ENCODE data around the gene RNF187. TPM values are rescaled to one million over a fixed set of nuclear protein-coding genes. Genes with fewer than 3 reads are reported as not detected.

RNF187 gene
- total RNA-seq (2014; rRNA removed; shearing (Covaris generic)) = 81.9 and 92.8 TPM in 2 replicates
- polyA plus RNA-seq (2016; fragmentation: Nextera tagmentation; extraction: Ambion mirVana) = 38.8 and 79.4 TPM in 2 replicates

DNA sequence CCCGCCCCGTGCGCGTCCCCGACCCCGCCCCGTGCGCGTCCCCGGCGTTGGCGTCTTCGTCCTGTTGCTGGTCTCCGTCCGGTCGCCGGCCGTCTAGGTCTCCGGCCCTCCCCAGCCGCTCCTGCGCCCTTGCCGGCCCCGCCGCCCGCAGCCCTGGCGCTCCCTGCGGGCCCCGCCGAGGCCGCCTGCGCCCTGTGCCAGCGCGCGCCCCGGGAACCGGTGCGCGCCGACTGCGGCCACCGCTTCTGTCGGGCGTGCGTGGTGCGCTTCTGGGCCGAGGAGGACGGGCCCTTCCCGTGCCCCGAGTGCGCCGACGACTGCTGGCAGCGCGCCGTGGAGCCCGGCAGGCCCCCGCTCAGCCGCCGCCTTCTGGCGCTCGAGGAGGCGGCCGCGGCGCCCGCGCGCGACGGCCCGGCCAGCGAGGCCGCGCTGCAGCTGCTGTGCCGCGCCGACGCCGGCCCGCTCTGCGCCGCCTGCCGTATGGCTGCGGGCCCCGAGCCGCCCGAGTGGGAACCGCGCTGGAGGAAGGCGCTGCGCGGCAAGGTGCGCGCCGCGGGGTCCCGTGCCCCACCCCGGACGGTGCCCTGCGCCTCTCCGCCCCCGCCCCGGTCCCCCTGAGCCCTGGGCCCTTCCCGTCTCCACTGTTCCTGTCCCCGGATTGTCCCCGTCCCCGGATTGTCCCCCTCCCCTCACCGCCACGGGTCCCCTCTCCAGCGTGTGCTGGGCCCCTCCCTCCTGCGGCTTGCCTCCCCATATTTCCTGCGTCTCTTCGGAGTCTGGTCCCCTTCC, at the start of gene RNF187:
RNF187 (plus strand) TSS at position 47 of the 789 bp plus-strand sequence.
- peaks cover 10% of the 10 kb centered on the region; the same call in 1 of the 2 replicates for H3F3A ChIP-seq (ENCODE audit: insufficient read depth)
- H3K27me3 ChIP-seq (replicated peaks; ENCODE audit: insufficient read depth) = no peaks in the 10 kb centered on the region
- H3K27ac ChIP-seq = peak within 1 kb of the TSS; percentile 96
- DNase-seq = peak; percentile 77
- peaks cover 16% of the 10 kb centered on the region; the same call in 1 of the 2 replicates for H3K36me3 ChIP-seq (ENCODE audit: low read depth)
- H3K4me3 ChIP-seq = peak within 1 kb of the TSS; percentile 78
- peaks cover 34% of the 10 kb centered on the region for H3K4me1 ChIP-seq (ENCODE audit: insufficient read depth)
- 0 to 2% methylated on average over 59 to 83 of the region's 113 CpGs for WGBS, 2 experiments (ENCODE audit: low coverage in 1 of 2, low lambda C conversion rate in 2 of 2, missing lambda C conversion rate in 2 of 2)
- no peaks in the 10 kb centered on the region for H3K9me3 ChIP-seq (ENCODE audit: low read depth)
- H3K79me2 ChIP-seq (ENCODE audit: insufficient read depth) = peaks cover 45% of the 10 kb centered on the region
- no peaks in the 10 kb centered on the region for H3K9me2 ChIP-seq (ENCODE audit: insufficient read depth)
- H3K9ac ChIP-seq = peak within 1 kb of the TSS; percentile 91
- TF ChIP-seq EZH2phosphoT487 (IDR thresholded peaks at IDR 0.05; ENCODE audit: insufficient read depth, low read depth) (no peak), EZH2 (IDR thresholded peaks at IDR 0.05; ENCODE audit: insufficient read depth, poor library complexity, severe bottlenecking) (no peak)
- H4K20me1 ChIP-seq (ENCODE audit: insufficient read depth) = no peaks in the 10 kb centered on the region
- H2AFZ ChIP-seq = peak within 1 kb of the TSS; percentile 87
- in situ Hi-C loops (cut with MboI) = no loop called here
- H3K4me2 ChIP-seq (ENCODE audit: unreplicated experiment) = peak within 1 kb of the TSS; percentile 96

- no peak overlapping the region for H3K4me3 ChIP-seq
- no peak overlapping the region for H3K9ac ChIP-seq
- H3K36me3 ChIP-seq (ENCODE audit: low read depth) = no peaks in the 10 kb centered on the region
- no peaks in the 10 kb centered on the region for H3K9me3 ChIP-seq (ENCODE audit: low read depth)
- H3K79me2 ChIP-seq (ENCODE audit: insufficient read depth) = no peaks in the 10 kb centered on the region
- no peaks in the 10 kb centered on the region for H4K20me1 ChIP-seq (ENCODE audit: insufficient read depth)
- WGBS, 2 experiments (ENCODE audit: low coverage in 1 of 2, low lambda C conversion rate in 2 of 2, missing lambda C conversion rate in 2 of 2) = 76 to 84% methylated on average over 7 of the region's 7 CpGs
- H3K27ac ChIP-seq = no peak overlapping the region
- H3K4me2 ChIP-seq (ENCODE audit: unreplicated experiment) = no peak overlapping the region
- H3K9me2 ChIP-seq (ENCODE audit: insufficient read depth) = no peaks in the 10 kb centered on the region
- no peak overlapping the region for H2AFZ ChIP-seq
- no peaks in the 10 kb centered on the region for H3K4me1 ChIP-seq (ENCODE audit: insufficient read depth)
- no peak for TF ChIP-seq EZH2phosphoT487 (IDR thresholded peaks at IDR 0.05; ENCODE audit: insufficient read depth, low read depth)
- no peak for TF ChIP-seq EZH2 (IDR thresholded peaks at IDR 0.05; ENCODE audit: insufficient read depth, poor library complexity, severe bottlenecking)
- no peak for DNase-seq
- H3F3A ChIP-seq (ENCODE audit: insufficient read depth) = no peaks in the 10 kb centered on the region
- in situ Hi-C loops (cut with MboI) = no loop called here
- peaks cover 42% of the 10 kb centered on the region for H3K27me3 ChIP-seq (replicated peaks; ENCODE audit: insufficient read depth)
Measured at GRCh38 chr1:228437424-228437962, 49.7 kb upstream of the RNF187 start.

DNA sequence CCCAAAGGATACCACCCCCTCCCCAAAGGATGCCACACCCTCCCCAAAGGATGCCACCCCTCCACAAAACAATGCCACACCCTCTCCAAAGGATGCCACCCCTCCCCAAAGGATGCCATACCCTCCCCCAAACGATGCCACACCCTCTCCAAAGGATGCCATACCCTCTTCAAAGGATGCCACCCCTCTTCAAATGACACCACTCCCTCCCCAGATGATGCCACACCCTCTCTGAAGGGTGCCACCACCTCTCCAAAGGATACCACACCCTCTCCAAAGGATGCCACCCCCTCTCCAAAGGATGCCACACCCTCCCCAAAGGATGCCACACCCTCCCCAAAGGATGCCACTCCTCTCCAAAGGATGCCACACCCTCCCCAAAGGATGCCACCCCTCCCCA, 48.9 kb upstream of the RNF187 start:
- no peak for DNase-seq
- Histone ChIP-seq H3K27ac (no peak overlapping the region), H3K9me3 (ENCODE audit: low read depth) (no peaks in the 10 kb centered on the region), H2AFZ (no peak overlapping the region), H3K4me3 (no peak overlapping the region), H3K9ac (no peak overlapping the region), H3K79me2 (ENCODE audit: insufficient read depth) (no peaks in the 10 kb centered on the region), H3K27me3 (replicated peaks; ENCODE audit: insufficient read depth) (peaks cover 46% of the 10 kb centered on the region), H3F3A (ENCODE audit: insufficient read depth) (no peaks in the 10 kb centered on the region), H3K9me2 (ENCODE audit: insufficient read depth) (no peaks in the 10 kb centered on the region), H3K4me1 (ENCODE audit: insufficient read depth) (no peaks in the 10 kb centered on the region), H3K4me2 (ENCODE audit: unreplicated experiment) (no peak overlapping the region), H3K36me3 (ENCODE audit: low read depth) (no peaks in the 10 kb centered on the region), H4K20me1 (ENCODE audit: insufficient read depth) (no peaks in the 10 kb centered on the region)
- in situ Hi-C loops (cut with MboI) = no loop called here
- 0 to 17% methylated on average over 1 of the region's 1 CpG for WGBS, 2 experiments (ENCODE audit: low coverage in 1 of 2, low lambda C conversion rate in 2 of 2, missing lambda C conversion rate in 2 of 2)
- TF ChIP-seq EZH2phosphoT487 (IDR thresholded peaks at IDR 0.05; ENCODE audit: insufficient read depth, low read depth) = no peak
- TF ChIP-seq EZH2 (IDR thresholded peaks at IDR 0.05; ENCODE audit: insufficient read depth, poor library complexity, severe bottlenecking) = no peak

DNA sequence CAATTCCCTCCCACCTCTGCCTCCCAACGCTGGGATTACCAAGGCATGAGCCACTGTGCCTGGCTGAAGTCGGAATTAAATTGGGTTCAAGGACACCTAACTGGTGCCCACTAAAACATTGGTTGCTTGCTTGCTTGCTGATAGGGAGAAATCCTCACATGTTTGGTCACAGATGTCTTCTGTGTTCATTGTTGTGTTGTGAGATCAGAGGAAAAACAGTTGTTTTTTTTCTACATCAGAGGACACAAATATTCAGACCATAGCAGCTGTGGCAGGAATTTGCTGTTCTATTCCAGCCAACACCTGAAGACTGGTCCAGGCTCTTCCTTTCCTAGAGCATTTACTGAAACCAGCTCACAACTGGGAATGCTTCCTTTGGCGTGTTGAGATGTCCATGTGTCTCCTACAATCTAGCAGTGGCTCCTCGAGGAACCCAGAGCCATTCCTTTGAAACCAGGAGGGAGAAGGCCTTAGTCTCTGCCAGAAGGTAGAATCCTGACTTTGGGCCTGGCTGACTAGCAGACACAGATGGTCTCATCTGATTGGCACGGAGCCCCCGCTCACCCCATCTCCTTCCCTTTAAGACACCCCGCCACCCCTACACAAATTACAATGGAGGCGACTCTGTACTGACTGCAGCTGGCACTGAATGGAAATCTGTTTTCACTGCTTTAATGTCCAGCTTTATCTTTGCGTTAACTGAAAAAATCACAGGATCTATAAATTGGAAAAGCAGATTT, 46.3 kb upstream of the RNF187 start:
- DNase-seq = no peak
- Histone ChIP-seq H3K36me3 (ENCODE audit: low read depth) (no peaks in the 10 kb centered on the region), H3K4me1 (ENCODE audit: insufficient read depth) (no peaks in the 10 kb centered on the region), H3K9me3 (ENCODE audit: low read depth) (no peaks in the 10 kb centered on the region), H3K9ac (no peak overlapping the region), H3F3A (ENCODE audit: insufficient read depth) (no peaks in the 10 kb centered on the region), H3K79me2 (ENCODE audit: insufficient read depth) (no peaks in the 10 kb centered on the region), H3K4me2 (ENCODE audit: unreplicated experiment) (no peak overlapping the region), H3K4me3 (no peak overlapping the region), H4K20me1 (ENCODE audit: insufficient read depth) (no peaks in the 10 kb centered on the region), H3K9me2 (ENCODE audit: insufficient read depth) (no peaks in the 10 kb centered on the region), H3K27me3 (replicated peaks; ENCODE audit: insufficient read depth) (peaks cover 61% of the 10 kb centered on the region), H2AFZ (no peak overlapping the region), H3K27ac (no peak overlapping the region)
- TF ChIP-seq EZH2 (IDR thresholded peaks at IDR 0.05; ENCODE audit: insufficient read depth, poor library complexity, severe bottlenecking) (no peak), EZH2phosphoT487 (IDR thresholded peaks at IDR 0.05; ENCODE audit: insufficient read depth, low read depth) (no peak)
- 67 to 70% methylated on average over 9 of the region's 9 CpGs for WGBS, 2 experiments (ENCODE audit: low coverage in 1 of 2, low lambda C conversion rate in 2 of 2, missing lambda C conversion rate in 2 of 2)
- in situ Hi-C loops (cut with MboI) = no loop called here
